Measurements from ENCODE around the gene HMG20B. TPM values are rescaled to one million over a fixed set of nuclear protein-coding genes. Genes with fewer than 3 reads are reported as not detected.

HMG20B gene
- total RNA-seq, 2 experiments from 2014 or later, result 37.1 to 41.6 TPM

DNA sequence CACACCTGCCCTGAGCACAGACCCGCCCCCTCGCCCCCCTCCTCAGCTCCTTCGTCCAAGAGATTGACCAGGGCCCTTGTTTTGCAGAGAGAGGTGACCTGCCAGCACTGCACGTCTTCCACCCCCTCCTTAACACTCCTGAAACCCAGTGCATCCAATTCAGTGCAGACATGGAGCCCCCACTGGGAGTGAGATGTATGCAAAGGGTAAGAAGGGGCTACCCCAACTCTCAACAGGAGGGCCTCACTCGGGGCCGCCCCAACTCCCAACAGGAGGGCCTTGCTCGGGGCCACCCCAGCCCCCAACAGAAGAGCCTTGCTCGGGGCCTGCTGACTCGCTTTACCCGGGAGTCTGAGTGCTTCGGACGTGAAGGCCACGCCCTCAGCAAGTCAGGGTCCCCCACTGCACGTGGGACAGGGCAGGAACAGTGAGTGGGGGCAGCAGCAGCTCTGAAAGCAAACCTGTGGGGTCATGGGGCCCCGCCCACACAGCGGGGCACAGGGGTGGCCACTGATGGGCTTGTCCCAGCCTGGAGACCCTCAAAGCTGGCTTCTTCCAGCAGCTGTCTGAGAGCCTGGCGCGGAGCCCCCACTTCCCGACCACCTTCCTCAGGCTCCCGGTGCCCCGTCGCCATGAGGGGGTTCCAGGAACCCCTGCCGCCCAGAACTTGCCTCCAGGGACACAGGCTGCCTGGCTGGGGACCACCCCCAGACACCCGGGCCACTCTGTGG is 48.2 kb downstream of the HMG20B start:
- no peak for DNase-seq
- Mint-ChIP-seq H3K4me1 (peaks cover 27% of the 10 kb centered on the region), H3K9me3 (no peaks in the 10 kb centered on the region), H3K4me3 (no peak overlapping the region), H3K36me3 (peaks cover 6% of the 10 kb centered on the region), H3K27ac (no peak overlapping the region), H3K27me3 (no peaks in the 10 kb centered on the region)

DNA sequence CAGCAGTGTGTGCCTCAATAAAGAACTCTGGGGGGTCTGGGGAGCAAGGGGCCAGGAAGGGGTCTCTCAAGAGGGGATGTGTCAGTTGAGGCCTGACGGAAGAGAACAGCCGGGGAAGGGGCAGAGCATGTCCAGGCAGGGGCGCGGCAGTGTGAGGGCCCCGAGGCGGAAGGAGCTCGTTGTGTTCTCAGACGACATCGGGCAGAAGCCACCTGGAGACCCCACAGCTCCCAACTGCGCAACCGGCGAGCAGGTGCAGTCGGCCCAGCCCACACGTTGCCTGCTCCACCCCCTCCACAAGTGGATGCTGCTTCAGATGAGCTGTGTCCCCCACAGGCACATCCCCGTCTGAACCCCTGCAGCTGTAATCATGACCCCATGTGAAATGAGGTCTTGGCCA is 48.9 kb downstream of the HMG20B start:
- Mint-ChIP-seq H3K9me3 (no peaks in the 10 kb centered on the region), H3K4me3 (no peak overlapping the region), H3K27ac (no peak overlapping the region), H3K36me3 (peaks cover 6% of the 10 kb centered on the region), H3K4me1 (peaks cover 27% of the 10 kb centered on the region), H3K27me3 (no peaks in the 10 kb centered on the region)
- DNase-seq, result no peak

- Mint-ChIP-seq H3K36me3 (peaks cover 6% of the 10 kb centered on the region), H3K4me1 (peaks cover 25% of the 10 kb centered on the region), H3K27me3 (no peaks in the 10 kb centered on the region), H3K27ac (no peak overlapping the region), H3K4me3 (no peak overlapping the region), H3K9me3 (no peaks in the 10 kb centered on the region)
- DNase-seq, result no peak
These were observed 49.5 kb downstream of the HMG20B start for GRCh38 chr19:3622224-3622623.

DNA sequence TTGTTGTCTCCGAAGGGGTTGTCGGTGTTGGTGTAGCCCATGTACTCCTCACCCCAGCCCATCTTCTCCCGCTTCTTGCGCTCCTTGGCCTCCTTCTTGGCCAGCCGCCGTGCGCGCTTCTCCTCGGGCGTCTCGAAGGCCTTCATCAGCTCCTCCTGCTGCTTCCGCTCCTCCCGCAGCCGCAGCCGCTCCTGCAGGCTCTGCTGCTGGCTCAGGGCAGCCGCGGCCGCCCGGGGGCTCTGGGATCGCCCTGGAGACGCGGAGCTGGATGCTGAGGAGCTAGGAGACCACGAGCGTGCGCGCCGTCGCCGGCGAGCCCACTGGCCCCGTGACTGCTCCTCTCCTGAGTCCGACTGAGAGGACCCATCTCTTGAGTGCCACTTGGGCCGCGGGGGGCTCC is 51.0 kb downstream of the HMG20B start:
- Mint-ChIP-seq H3K4me1 (peaks cover 14% of the 10 kb centered on the region), H3K36me3 (peaks cover 6% of the 10 kb centered on the region), H3K27me3 (no peaks in the 10 kb centered on the region), H3K27ac (no peak overlapping the region), H3K4me3 (no peak overlapping the region), H3K9me3 (no peaks in the 10 kb centered on the region)
- no peak for DNase-seq

DNA sequence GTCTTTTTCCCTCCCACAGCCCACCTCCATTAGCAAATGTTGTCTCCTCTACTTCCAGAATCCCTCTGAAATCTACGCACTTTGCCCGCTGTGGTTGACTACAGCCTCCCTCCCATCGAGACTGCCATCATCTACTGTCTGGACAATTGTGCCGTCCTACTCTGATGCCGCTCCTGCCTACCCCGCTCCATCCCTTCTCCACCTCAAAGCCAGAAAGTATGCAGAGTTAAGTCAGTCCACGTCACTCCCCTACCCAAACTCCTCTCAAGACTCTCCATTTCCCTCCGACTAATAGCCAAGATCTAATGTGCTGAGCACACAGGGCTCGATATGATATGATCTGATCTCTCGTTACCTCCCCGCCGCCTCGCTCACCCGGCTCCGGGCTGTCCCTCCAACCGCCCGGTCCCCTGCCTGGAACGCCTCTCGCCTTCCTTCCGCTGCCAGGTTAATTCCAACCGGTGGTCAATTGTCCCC is 53.3 kb downstream of the HMG20B start:
- DNase-seq, result no peak
- Mint-ChIP-seq H3K27me3 (no peaks in the 10 kb centered on the region), H3K9me3 (no peaks in the 10 kb centered on the region), H3K36me3 (peaks cover 3% of the 10 kb centered on the region), H3K4me1 (peaks cover 14% of the 10 kb centered on the region), H3K27ac (peak overlapping the region; percentile 97), H3K4me3 (peak overlapping the region; percentile 88)

- Mint-ChIP-seq H3K9me3 (no peaks in the 10 kb centered on the region), H3K27me3 (no peaks in the 10 kb centered on the region), H3K27ac (peak within 1 kb of the TSS; percentile 97), H3K4me1 (peaks cover 14% of the 10 kb centered on the region), H3K36me3 (peaks cover 3% of the 10 kb centered on the region), H3K4me3 (peak within 1 kb of the TSS; percentile 88)
- peak; percentile 99 for DNase-seq
These were observed 54.0 kb downstream of the HMG20B start, which contains the start of gene CACTIN for GRCh38 chr19:3626473-3627350. Gene CACTIN (minus strand): TSS chr19:3626790. CDS start chr19:3626762, 28 bp downstream.

GRCh38 chr19:3627351-3627723 is 54.6 kb downstream of the HMG20B start:
- Mint-ChIP-seq H3K27me3 (no peaks in the 10 kb centered on the region), H3K4me3 (peak overlapping the region; percentile 88), H3K36me3 (peaks cover 3% of the 10 kb centered on the region), H3K4me1 (peaks cover 14% of the 10 kb centered on the region), H3K27ac (peak overlapping the region; percentile 97), H3K9me3 (no peaks in the 10 kb centered on the region)
- DNase-seq, result no peak

Other genes starting within 250 kb of the HMG20B start
- 10 to 100 TPM; 19.0 to 19.5 TPM for gene NFIC, start 206.4 kb upstream of the HMG20B start, total RNA-seq
- 1 to 10 TPM; 2.2 to 2.5 TPM for gene SMIM24, start 92.4 kb upstream of the HMG20B start, total RNA-seq
- not detected for gene SMIM44, start 89.5 kb upstream of the HMG20B start, total RNA-seq
- 10 to 100 TPM; 17.2 to 18.3 TPM for gene DOHH, start 72.3 kb upstream of the HMG20B start, total RNA-seq
- 10 to 100 TPM; 32.6 to 39.6 TPM for gene FZR1, start 66.6 kb upstream of the HMG20B start, total RNA-seq
- gene TEKTIP1, start 33.8 kb upstream of the HMG20B start, total RNA-seq, result 1 to 10 TPM; 1.2 to 2.2 TPM
- 10 to 100 TPM; 73.2 to 76.1 TPM for gene MFSD12, start 15.4 kb upstream of the HMG20B start, total RNA-seq
- gene GIPC3, start 12.5 kb downstream of the HMG20B start, total RNA-seq, result under 1 TPM; 0.32 to 0.43 TPM
- 1 to 10 TPM; 2.8 to 3.1 TPM for gene TBXA2R, start 33.9 kb downstream of the HMG20B start, total RNA-seq
- gene CACTIN, start 53.8 kb downstream of the HMG20B start, total RNA-seq, result 10 to 100 TPM; 33.0 to 34.4 TPM
- 10 to 100 TPM; 12.9 to 14.8 TPM for gene PIP5K1C, start 127.5 kb downstream of the HMG20B start, total RNA-seq
- gene TJP3, start 135.4 kb downstream of the HMG20B start, total RNA-seq, result under 1 TPM; 0.24 to 0.39 TPM
- gene APBA3, start 188.7 kb downstream of the HMG20B start, total RNA-seq, result 10 to 100 TPM; 21.4 to 21.9 TPM
- 10 to 100 TPM; 76.9 to 81.5 TPM for gene MRPL54, start 189.7 kb downstream of the HMG20B start, total RNA-seq
- gene RAX2, start 199.3 kb downstream of the HMG20B start, total RNA-seq, result not detected
- 10 to 100 TPM; 32.1 to 33.8 TPM for gene MATK, start 213.4 kb downstream of the HMG20B start, total RNA-seq